Measurements from ENCODE around the gene DOCK1. TPM values are rescaled to one million over a fixed set of nuclear protein-coding genes. Genes with fewer than 3 reads are reported as not detected.

Gene DOCK1
- total RNA-seq, 1 experiment from 2014 or later, result 60.4 TPM

GRCh38 chr10:126997801-126998590, 92.8 kb downstream of the DOCK1 start:
- no peaks in the 10 kb centered on the region for H3K4me1 ChIP-seq (replicated peaks)
- no peaks in the 10 kb centered on the region for H3K27me3 ChIP-seq (replicated peaks)
- H3K36me3 ChIP-seq, result peaks cover 76% of the 10 kb centered on the region
- DNase-seq (ENCODE audit: low read depth in 1 of 2, low spot score in 2 of 2), result no peak
- no peaks in the 10 kb centered on the region for H3K9me3 ChIP-seq (replicated peaks)
- H3K4me3 ChIP-seq, result no peak overlapping the region
- no peak overlapping the region for H3K27ac ChIP-seq

GRCh38 chr10:127000598-127000997, 95.4 kb downstream of the DOCK1 start:
- Histone ChIP-seq H3K4me3 (no peak overlapping the region), H3K27me3 (replicated peaks) (no peaks in the 10 kb centered on the region), H3K9me3 (replicated peaks) (no peaks in the 10 kb centered on the region), H3K27ac (no peak overlapping the region), H3K36me3 (peaks cover 68% of the 10 kb centered on the region), H3K4me1 (replicated peaks) (no peaks in the 10 kb centered on the region)
- no peak for DNase-seq (ENCODE audit: low read depth in 1 of 2, low spot score in 2 of 2)

GRCh38 chr10:127003032-127003685, 97.9 kb downstream of the DOCK1 start:
- no peak overlapping the region for H3K4me3 ChIP-seq
- H3K36me3 ChIP-seq, result peaks cover 74% of the 10 kb centered on the region
- no peaks in the 10 kb centered on the region for H3K27me3 ChIP-seq (replicated peaks)
- no peaks in the 10 kb centered on the region for H3K4me1 ChIP-seq (replicated peaks)
- no peak for DNase-seq (ENCODE audit: low read depth in 1 of 2, low spot score in 2 of 2)
- no peak overlapping the region for H3K27ac ChIP-seq
- H3K9me3 ChIP-seq (replicated peaks), result no peaks in the 10 kb centered on the region

GRCh38 chr10:127006453-127006852, 101.2 kb downstream of the DOCK1 start:
- peaks cover 66% of the 10 kb centered on the region for H3K36me3 ChIP-seq
- no peak overlapping the region for H3K4me3 ChIP-seq
- H3K27me3 ChIP-seq (replicated peaks), result no peaks in the 10 kb centered on the region
- no peaks in the 10 kb centered on the region for H3K4me1 ChIP-seq (replicated peaks)
- H3K27ac ChIP-seq, result no peak overlapping the region
- no peaks in the 10 kb centered on the region for H3K9me3 ChIP-seq (replicated peaks)
- no peak for DNase-seq (ENCODE audit: low read depth in 1 of 2, low spot score in 2 of 2)

- Histone ChIP-seq H3K4me3 (no peak overlapping the region), H3K9me3 (replicated peaks) (no peaks in the 10 kb centered on the region), H3K4me1 (replicated peaks) (no peaks in the 10 kb centered on the region), H3K27me3 (replicated peaks) (no peaks in the 10 kb centered on the region), H3K27ac (no peak overlapping the region), H3K36me3 (peaks cover 67% of the 10 kb centered on the region)
- no peak for DNase-seq (ENCODE audit: low read depth in 1 of 2, low spot score in 2 of 2)
Measured at GRCh38 chr10:127009366-127009765, 104.1 kb downstream of the DOCK1 start.

GRCh38 chr10:127011174-127011573, 105.9 kb downstream of the DOCK1 start:
- no peak overlapping the region for H3K4me3 ChIP-seq
- H3K27me3 ChIP-seq (replicated peaks), result no peaks in the 10 kb centered on the region
- no peaks in the 10 kb centered on the region for H3K4me1 ChIP-seq (replicated peaks)
- H3K27ac ChIP-seq, result no peak overlapping the region
- H3K9me3 ChIP-seq (replicated peaks), result no peaks in the 10 kb centered on the region
- DNase-seq (ENCODE audit: low read depth in 1 of 2, low spot score in 2 of 2), result no peak
- H3K36me3 ChIP-seq, result peaks cover 69% of the 10 kb centered on the region

- H3K4me3 ChIP-seq, result no peak overlapping the region
- no peaks in the 10 kb centered on the region for H3K9me3 ChIP-seq (replicated peaks)
- DNase-seq (ENCODE audit: low read depth in 1 of 2, low spot score in 2 of 2), result no peak
- no peaks in the 10 kb centered on the region for H3K27me3 ChIP-seq (replicated peaks)
- no peak overlapping the region for H3K27ac ChIP-seq
- no peaks in the 10 kb centered on the region for H3K4me1 ChIP-seq (replicated peaks)
- H3K36me3 ChIP-seq, result peaks cover 66% of the 10 kb centered on the region
Measured at GRCh38 chr10:127012071-127012768, 107.0 kb downstream of the DOCK1 start.

- Histone ChIP-seq H3K27ac (no peak overlapping the region), H3K9me3 (replicated peaks) (no peaks in the 10 kb centered on the region), H3K4me1 (replicated peaks) (no peaks in the 10 kb centered on the region), H3K4me3 (no peak overlapping the region), H3K27me3 (replicated peaks) (no peaks in the 10 kb centered on the region), H3K36me3 (peaks cover 66% of the 10 kb centered on the region)
- DNase-seq (ENCODE audit: low read depth in 1 of 2, low spot score in 2 of 2), result no peak
Measured at GRCh38 chr10:127012769-127013152, 107.5 kb downstream of the DOCK1 start.

GRCh38 chr10:127013211-127013656, 108.0 kb downstream of the DOCK1 start:
- Histone ChIP-seq H3K9me3 (replicated peaks) (no peaks in the 10 kb centered on the region), H3K27ac (no peak overlapping the region), H3K27me3 (replicated peaks) (no peaks in the 10 kb centered on the region), H3K4me3 (no peak overlapping the region), H3K4me1 (replicated peaks) (no peaks in the 10 kb centered on the region), H3K36me3 (peaks cover 65% of the 10 kb centered on the region)
- no peak for DNase-seq (ENCODE audit: low read depth in 1 of 2, low spot score in 2 of 2)

GRCh38 chr10:127013691-127014473, 108.7 kb downstream of the DOCK1 start:
- DNase-seq (ENCODE audit: low read depth in 1 of 2, low spot score in 2 of 2), result no peak
- no peaks in the 10 kb centered on the region for H3K4me1 ChIP-seq (replicated peaks)
- no peaks in the 10 kb centered on the region for H3K9me3 ChIP-seq (replicated peaks)
- H3K4me3 ChIP-seq, result no peak overlapping the region
- peaks cover 64% of the 10 kb centered on the region for H3K36me3 ChIP-seq
- no peak overlapping the region for H3K27ac ChIP-seq
- no peaks in the 10 kb centered on the region for H3K27me3 ChIP-seq (replicated peaks)

- Histone ChIP-seq H3K36me3 (peaks cover 66% of the 10 kb centered on the region), H3K4me3 (no peak overlapping the region), H3K4me1 (replicated peaks) (no peaks in the 10 kb centered on the region), H3K9me3 (replicated peaks) (no peaks in the 10 kb centered on the region), H3K27me3 (replicated peaks) (no peaks in the 10 kb centered on the region), H3K27ac (no peak overlapping the region)
- DNase-seq (ENCODE audit: low read depth in 1 of 2, low spot score in 2 of 2), result no peak
Measured at GRCh38 chr10:127014671-127015070, 109.4 kb downstream of the DOCK1 start.

GRCh38 chr10:127015373-127015772, 110.1 kb downstream of the DOCK1 start:
- Histone ChIP-seq H3K9me3 (replicated peaks) (no peaks in the 10 kb centered on the region), H3K27me3 (replicated peaks) (no peaks in the 10 kb centered on the region), H3K4me1 (replicated peaks) (no peaks in the 10 kb centered on the region), H3K36me3 (peaks cover 62% of the 10 kb centered on the region), H3K27ac (no peak overlapping the region), H3K4me3 (no peak overlapping the region)
- DNase-seq (ENCODE audit: low read depth in 1 of 2, low spot score in 2 of 2), result no peak

- Histone ChIP-seq H3K36me3 (peaks cover 56% of the 10 kb centered on the region), H3K27ac (no peak overlapping the region), H3K27me3 (replicated peaks) (no peaks in the 10 kb centered on the region), H3K4me1 (replicated peaks) (no peaks in the 10 kb centered on the region), H3K9me3 (replicated peaks) (no peaks in the 10 kb centered on the region), H3K4me3 (no peak overlapping the region)
- no peak for DNase-seq (ENCODE audit: low read depth in 1 of 2, low spot score in 2 of 2)
Measured at GRCh38 chr10:127016331-127016730, 111.1 kb downstream of the DOCK1 start.
